ENCODE data around the gene MT1B.

MT1B gene

GRCh38 chr16:56633535-56633934, 18.2 kb upstream of the MT1B start:
- no peak overlapping the region for H3K4me3 Mint-ChIP-seq
- peaks cover 14% of the 10 kb centered on the region for H3K4me1 Mint-ChIP-seq
- H3K27ac Mint-ChIP-seq = no peak overlapping the region
- peaks cover 100% of the 10 kb centered on the region for H3K27me3 Mint-ChIP-seq (ENCODE audit: low read depth, poor library complexity)
- no peak for TF ChIP-seq CTCF (IDR thresholded peaks at IDR 0.05)
- DNase-seq = no peak
- H3K9me3 Mint-ChIP-seq = no peaks in the 10 kb centered on the region
- no peaks in the 10 kb centered on the region for H3K36me3 Mint-ChIP-seq (ENCODE audit: low read depth)

GRCh38 chr16:56634715-56635440, 16.8 kb upstream of the MT1B start:
- H3K4me1 Mint-ChIP-seq = peaks cover 14% of the 10 kb centered on the region
- no peak overlapping the region for H3K27ac Mint-ChIP-seq
- no peak for DNase-seq
- no peaks in the 10 kb centered on the region for H3K36me3 Mint-ChIP-seq (ENCODE audit: low read depth)
- no peaks in the 10 kb centered on the region for H3K9me3 Mint-ChIP-seq
- peaks cover 100% of the 10 kb centered on the region for H3K27me3 Mint-ChIP-seq (ENCODE audit: low read depth, poor library complexity)
- no peak for TF ChIP-seq CTCF (IDR thresholded peaks at IDR 0.05)
- peak overlapping the region; percentile 44 for H3K4me3 Mint-ChIP-seq

GRCh38 chr16:56635441-56635967, 16.2 kb upstream of the MT1B start:
- no peaks in the 10 kb centered on the region for H3K9me3 Mint-ChIP-seq

GRCh38 chr16:56636616-56637413, 14.9 kb upstream of the MT1B start:
- Mint-ChIP-seq H3K9me3 (no peaks in the 10 kb centered on the region), H3K27ac (no peak overlapping the region), H3K4me1 (peaks cover 22% of the 10 kb centered on the region), H3K36me3 (ENCODE audit: low read depth) (no peaks in the 10 kb centered on the region), H3K27me3 (ENCODE audit: low read depth, poor library complexity) (peaks cover 100% of the 10 kb centered on the region), H3K4me3 (no peak overlapping the region)
- DNase-seq = no peak
- TF ChIP-seq CTCF (IDR thresholded peaks at IDR 0.05) = no peak

More at GRCh38 chr16:56635441-56635967, 16.2 kb upstream of the MT1B start:
- H3K27ac Mint-ChIP-seq = no peak overlapping the region
- DNase-seq = no peak
- H3K27me3 Mint-ChIP-seq (ENCODE audit: low read depth, poor library complexity) = peaks cover 100% of the 10 kb centered on the region
- H3K4me3 Mint-ChIP-seq = no peak overlapping the region
- H3K4me1 Mint-ChIP-seq = peaks cover 19% of the 10 kb centered on the region
- no peak for TF ChIP-seq CTCF (IDR thresholded peaks at IDR 0.05)
- H3K36me3 Mint-ChIP-seq (ENCODE audit: low read depth) = no peaks in the 10 kb centered on the region

- peak; percentile 78 for DNase-seq
- peaks cover 100% of the 10 kb centered on the region for H3K27me3 Mint-ChIP-seq (ENCODE audit: low read depth, poor library complexity)
- H3K4me3 Mint-ChIP-seq = peak within 1 kb of the TSS; percentile 77
- H3K9me3 Mint-ChIP-seq = no peaks in the 10 kb centered on the region
- no peaks in the 10 kb centered on the region for H3K36me3 Mint-ChIP-seq (ENCODE audit: low read depth)
- no peak for TF ChIP-seq CTCF (IDR thresholded peaks at IDR 0.05)
- H3K4me1 Mint-ChIP-seq = peaks cover 16% of the 10 kb centered on the region
- no peak within 1 kb of the TSS for H3K27ac Mint-ChIP-seq
Observed at GRCh38 chr16:56637814-56638750, 13.6 kb upstream of the MT1B start, which contains the start of gene MT1A. MT1A (plus strand) TSS chr16:56638666; CDS start chr16:56638739, 73 bp downstream.
